Measurements from ENCODE around the gene PDIA6. TPM values are rescaled to one million over a fixed set of nuclear protein-coding genes. Genes with fewer than 3 reads are reported as not detected.
A peak's percentile ranks its signal among the peaks of the same experiment; 100 is the strongest.

PDIA6 gene
- total RNA-seq, 1 donor from 2014 or later = 167 TPM

DNA sequence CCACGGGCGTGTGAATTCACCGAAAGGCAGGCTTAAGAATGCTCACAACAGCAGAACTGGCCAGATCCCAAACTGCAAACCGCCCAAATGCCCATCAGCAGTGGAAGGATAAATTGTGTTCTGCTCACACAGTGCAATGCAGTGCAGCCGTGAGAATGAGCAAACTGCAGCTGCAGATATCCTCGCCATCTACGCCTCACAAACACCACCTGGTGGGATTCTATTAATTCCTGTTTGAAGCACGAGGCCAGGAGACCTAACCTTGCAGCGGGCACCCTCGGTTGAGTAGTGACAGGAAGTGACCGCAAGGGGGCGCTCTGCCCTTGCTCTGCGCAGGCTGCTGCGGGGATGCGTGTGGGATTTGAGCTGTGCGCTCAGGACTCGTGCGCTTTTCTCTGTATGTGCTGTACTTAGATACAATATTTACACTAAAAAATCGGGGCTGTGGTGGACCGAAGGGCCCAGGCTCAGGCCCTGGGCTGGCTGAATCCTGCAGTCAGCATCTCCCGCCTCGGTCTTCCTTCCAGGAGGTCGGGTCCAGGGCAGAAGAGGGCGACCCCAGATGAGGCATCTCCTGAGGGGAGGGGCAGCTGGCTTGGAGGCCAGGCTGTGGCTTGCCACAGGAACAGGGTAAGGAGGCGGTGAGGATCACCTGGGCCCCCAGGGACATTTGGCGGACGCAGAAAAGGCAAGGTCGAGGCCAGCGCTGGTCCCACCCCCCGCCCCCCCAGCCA is 19.8 kb upstream of the PDIA6 start:
- DNase-seq (peak; percentile 87), ATAC-seq (peak; percentile 89 to 90)
- no peak overlapping the region for H3K4me3 ChIP-seq

DNA sequence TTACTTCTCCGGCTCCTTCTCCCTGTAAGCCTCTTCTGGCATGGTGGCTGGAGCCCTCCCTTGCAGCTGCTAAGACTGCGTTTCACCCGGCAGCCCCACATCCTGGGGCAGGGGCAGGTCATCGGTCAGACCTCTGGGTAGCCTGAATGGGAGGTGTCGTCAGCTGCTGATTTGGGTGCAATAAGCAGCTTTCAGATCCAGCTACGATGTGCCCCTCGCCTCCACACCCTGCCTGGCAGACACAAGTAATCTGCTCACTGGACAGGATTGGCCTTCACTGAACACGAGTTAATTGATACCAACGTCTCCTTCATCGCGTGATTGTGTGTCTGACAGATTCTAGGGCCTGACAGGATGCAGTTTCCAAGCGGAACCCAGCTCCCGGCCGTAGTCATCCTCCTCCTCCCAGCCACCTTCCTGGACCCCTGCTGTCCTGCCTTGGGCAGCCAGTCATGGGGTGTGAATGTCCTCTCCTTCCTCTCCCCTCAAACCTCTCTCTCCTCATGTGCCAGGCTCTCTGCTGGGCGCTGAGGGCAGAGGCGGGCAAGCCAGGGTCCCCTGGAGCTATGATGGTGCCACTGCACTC is 18.9 kb upstream of the PDIA6 start:
- Histone ChIP-seq H3K27ac (no peak overlapping the region), H3K36me3 (no peaks in the 10 kb centered on the region), H3K4me3 (no peak overlapping the region), H3K27me3 (ENCODE audit: low read depth) (peaks cover 48% of the 10 kb centered on the region), H3K9me3 (no peaks in the 10 kb centered on the region), H3K4me1 (peaks cover 6% of the 10 kb centered on the region)
- TF ChIP-seq, protein P1, sequence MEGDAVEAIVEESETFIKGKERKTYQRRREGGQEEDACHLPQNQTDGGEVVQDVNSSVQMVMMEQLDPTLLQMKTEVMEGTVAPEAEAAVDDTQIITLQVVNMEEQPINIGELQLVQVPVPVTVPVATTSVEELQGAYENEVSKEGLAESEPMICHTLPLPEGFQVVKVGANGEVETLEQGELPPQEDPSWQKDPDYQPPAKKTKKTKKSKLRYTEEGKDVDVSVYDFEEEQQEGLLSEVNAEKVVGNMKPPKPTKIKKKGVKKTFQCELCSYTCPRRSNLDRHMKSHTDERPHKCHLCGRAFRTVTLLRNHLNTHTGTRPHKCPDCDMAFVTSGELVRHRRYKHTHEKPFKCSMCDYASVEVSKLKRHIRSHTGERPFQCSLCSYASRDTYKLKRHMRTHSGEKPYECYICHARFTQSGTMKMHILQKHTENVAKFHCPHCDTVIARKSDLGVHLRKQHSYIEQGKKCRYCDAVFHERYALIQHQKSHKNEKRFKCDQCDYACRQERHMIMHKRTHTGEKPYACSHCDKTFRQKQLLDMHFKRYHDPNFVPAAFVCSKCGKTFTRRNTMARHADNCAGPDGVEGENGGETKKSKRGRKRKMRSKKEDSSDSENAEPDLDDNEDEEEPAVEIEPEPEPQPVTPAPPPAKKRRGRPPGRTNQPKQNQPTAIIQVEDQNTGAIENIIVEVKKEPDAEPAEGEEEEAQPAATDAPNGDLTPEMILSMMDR (IDR thresholded peaks at IDR 0.05) = no peak
- DNase-seq = no peak
- intact Hi-C loops (cut with DNase I) = loop anchor here (5.0 kb wide), 1 partner anchor 296 kb away; no protein-coding TSS in a partner anchor
- ATAC-seq = no peak

More for the DNA sequence above, 19.8 kb upstream of the PDIA6 start:
- TF ChIP-seq, protein P1 (IDR thresholded peaks at IDR 0.05) = peak; percentile 98
- no peaks in the 10 kb centered on the region for H3K9me3 ChIP-seq
- H3K27me3 ChIP-seq (ENCODE audit: low read depth) = peaks cover 48% of the 10 kb centered on the region
- no peak overlapping the region for H3K27ac ChIP-seq
- no peaks in the 10 kb centered on the region for H3K36me3 ChIP-seq
- peaks cover 6% of the 10 kb centered on the region for H3K4me1 ChIP-seq
- intact Hi-C loops (cut with DNase I) = loop anchor here (5.0 kb wide), 1 partner anchor 295 kb away; no protein-coding TSS in a partner anchor

DNA sequence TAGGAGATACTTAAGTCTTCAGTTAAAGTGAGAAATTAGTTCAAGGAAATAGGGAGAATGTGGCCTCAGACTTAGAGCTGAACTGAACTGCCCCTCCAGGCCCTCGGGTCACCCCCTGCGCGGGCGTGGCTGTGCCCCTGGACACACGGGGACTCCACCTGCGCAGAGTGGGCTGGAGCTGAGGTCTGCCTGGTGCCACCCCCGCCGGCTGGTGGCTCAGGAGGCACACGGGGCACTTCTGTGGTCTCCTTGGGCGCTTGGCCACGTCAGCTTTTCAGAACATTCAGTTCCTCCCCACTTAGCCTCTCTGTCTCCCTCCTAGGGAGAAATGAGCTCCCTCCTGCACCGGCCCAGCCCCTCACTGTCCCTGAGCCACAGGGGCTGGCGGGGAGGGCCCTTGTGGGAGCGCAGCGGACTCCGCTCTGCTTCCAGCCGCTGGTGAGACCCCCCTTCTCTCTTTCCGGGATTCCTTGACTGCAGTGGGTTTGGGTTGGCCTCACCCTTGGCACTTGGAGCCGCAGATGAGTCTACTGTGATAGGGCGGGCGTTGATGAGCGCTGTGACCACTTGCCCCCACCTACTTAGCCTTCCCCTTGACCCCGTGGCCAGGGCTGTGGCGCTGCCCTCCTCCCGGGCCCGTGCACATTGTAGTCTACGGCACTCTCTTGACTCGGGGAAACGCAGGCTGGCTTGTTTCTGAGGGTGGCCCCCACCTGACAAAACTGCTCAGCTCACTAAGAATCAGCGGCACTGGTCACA is 18.2 kb upstream of the PDIA6 start:
- TF ChIP-seq, protein P1 (IDR thresholded peaks at IDR 0.05) = no peak
- peaks cover 6% of the 10 kb centered on the region for H3K4me1 ChIP-seq
- DNase-seq = no peak
- H3K9me3 ChIP-seq = no peaks in the 10 kb centered on the region
- no peak for ATAC-seq
- intact Hi-C loops (cut with DNase I) = loop anchor here (5.0 kb wide), 1 partner anchor 296 kb away; no protein-coding TSS in a partner anchor
- H3K4me3 ChIP-seq = no peak overlapping the region
- peaks cover 46% of the 10 kb centered on the region for H3K27me3 ChIP-seq (ENCODE audit: low read depth)
- no peak overlapping the region for H3K27ac ChIP-seq
- H3K36me3 ChIP-seq = no peaks in the 10 kb centered on the region

DNA sequence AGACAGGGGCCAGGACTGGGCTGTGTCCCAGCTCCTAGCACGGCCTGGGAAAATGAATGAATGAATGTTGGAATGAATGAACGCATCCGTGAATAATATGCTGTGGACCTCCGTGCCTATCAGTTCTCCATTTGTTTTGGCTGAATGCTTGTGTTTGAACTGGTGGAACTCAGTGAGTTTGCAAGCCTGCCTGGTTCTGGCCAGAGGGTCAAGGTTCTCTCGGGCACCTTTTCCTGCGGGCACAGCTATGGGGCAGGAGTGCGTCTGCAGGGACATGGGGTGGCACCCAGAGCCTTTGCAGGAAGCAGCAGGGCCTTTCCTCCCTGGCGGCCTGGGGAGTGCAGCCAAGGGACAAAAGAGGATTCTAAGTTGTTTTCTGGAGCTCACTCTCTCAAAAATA is 17.6 kb upstream of the PDIA6 start:
- no peak for DNase-seq
- Histone ChIP-seq H3K36me3 (no peaks in the 10 kb centered on the region), H3K4me1 (peaks cover 6% of the 10 kb centered on the region), H3K9me3 (no peaks in the 10 kb centered on the region), H3K27me3 (ENCODE audit: low read depth) (peaks cover 39% of the 10 kb centered on the region), H3K27ac (no peak overlapping the region), H3K4me3 (no peak overlapping the region)
- intact Hi-C loops (cut with DNase I) = loop anchor here (5.0 kb wide), 1 partner anchor 297 kb away; no protein-coding TSS in a partner anchor
- TF ChIP-seq, protein P1 (IDR thresholded peaks at IDR 0.05) = no peak
- ATAC-seq = no peak

DNA sequence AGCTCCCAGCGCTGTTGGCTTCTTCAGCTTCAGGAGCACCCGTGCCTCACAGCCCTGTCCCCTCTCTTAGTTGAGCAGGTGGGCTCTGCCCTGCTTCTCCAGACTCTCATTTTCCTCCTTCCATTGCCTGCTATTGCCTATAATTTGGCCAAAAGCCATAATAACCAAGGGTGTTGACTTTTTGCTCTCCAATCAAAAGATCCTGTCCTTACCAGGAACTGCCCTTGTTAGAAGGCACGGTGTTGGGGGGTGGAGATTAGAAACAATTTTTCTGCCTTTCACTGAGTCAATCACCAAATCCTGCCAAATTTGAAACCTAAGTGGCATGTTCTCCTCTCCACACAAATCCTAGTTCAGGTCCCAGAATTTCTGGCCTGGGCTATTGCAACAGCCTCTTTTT is 16.7 kb upstream of the PDIA6 start:
- ATAC-seq = no peak
- intact Hi-C loops (cut with DNase I) = no loop called here

More for the DNA sequence above, 16.7 kb upstream of the PDIA6 start:
- TF ChIP-seq, protein P1 (IDR thresholded peaks at IDR 0.05) = no peak
- Histone ChIP-seq H3K4me1 (peaks cover 6% of the 10 kb centered on the region), H3K27ac (no peak overlapping the region), H3K4me3 (no peak overlapping the region), H3K9me3 (no peaks in the 10 kb centered on the region), H3K27me3 (ENCODE audit: low read depth) (peaks cover 39% of the 10 kb centered on the region), H3K36me3 (no peaks in the 10 kb centered on the region)
- no peak for DNase-seq

All from lower lobe of right lung (tissue), 2 donors.